ENCODE results near the gene RBPJL. TPM values are rescaled to one million over a fixed set of nuclear protein-coding genes. Genes with fewer than 3 reads are reported as not detected.

Gene RBPJL
- total and polyA plus RNA-seq, 2 of the 13 experiments (the other 11 are each of a cell fraction or from before 2014, with no cell fraction given), result not detected

- DNase-seq (ENCODE audit: low spot score) (no peak), FAIRE-seq (no peak), ATAC-seq (peak; percentile 9; the same call in 2 of the 3 replicates)
- no TSS peak for BruUV-seq (replicated peaks)
- CTCF ChIA-PET (ENCODE audit: low intra/inter-chr PET ratio, low total read pairs), result interaction anchor here (1.0 to 2.0 kb wide), 5 partner anchors 60 to 379 kb away, joined by 3 to 18 read pairs (median 8); no protein-coding TSS in a partner anchor
- Histone ChIP-seq H3K4me1 (ENCODE audit: insufficient read depth, low read length) (peaks cover 16% of the 10 kb centered on the region; the same call in 1 of the 2 replicates), H3K4me3 (replicated peaks in 1 of 3; ENCODE audit: insufficient read depth in 1 of 3, low read depth in 2 of 3, low read length in 3 of 3) (no peak overlapping the region), H3K27ac (ENCODE audit: extremely low read length, insufficient read depth, low read length) (no peak overlapping the region), H4K20me1 (ENCODE audit: insufficient read depth, low read length) (no peaks in the 10 kb centered on the region), H3K4me2 (ENCODE audit: low read depth, low read length) (peak overlapping the region; percentile 6; the same call in 1 of the 2 replicates), H3K36me3 (replicated peaks in 1 of 2; ENCODE audit: control insufficient read depth in 1 of 2, insufficient read depth in 2 of 2, low read length in 2 of 2) (no peaks in the 10 kb centered on the region), H3K27me3 (ENCODE audit: control insufficient read depth in 1 of 2, insufficient read depth in 2 of 2, low read length in 2 of 2) (peaks cover 4 to 64% of the 10 kb centered on the region in 2 experiments; a peak in 4 of 5 replicates), H3K9me3 (ENCODE audit: low read length) (no peaks in the 10 kb centered on the region), H2AFZ (ENCODE audit: low read length) (peak overlapping the region; percentile 5), H3K79me2 (ENCODE audit: insufficient read depth, low read length) (no peaks in the 10 kb centered on the region), H3K9ac (ENCODE audit: insufficient read depth, low read depth, low read length) (no peak overlapping the region)
- POLR2A ChIA-PET, result interaction anchor here (0.7 to 1.2 kb wide), 2 partner anchors 73 to 145 kb away, joined by 3 to 4 read pairs; partner anchors contain the start of gene SYS1
- intact Hi-C loops (cut with micrococcal nuclease; ENCODE audit: unreplicated experiment) (loop anchor here (2.0 to 5.0 kb wide), 2 partner anchors 153 to 279 kb away; no protein-coding TSS in a partner anchor), in situ Hi-C loops (cut with HindIII; ENCODE audit: extremely low pct_ligation_motif_present, low pct_unique_long_range_greater_than_20kb) (loop anchor here (10.0 kb wide), 1 partner anchor 275 kb away; no protein-coding TSS in a partner anchor)
- 6% methylated on average over 13 of the region's 13 CpGs for WGBS (ENCODE audit: low lambda C conversion rate)
- TF ChIP-seq, protein P1, sequence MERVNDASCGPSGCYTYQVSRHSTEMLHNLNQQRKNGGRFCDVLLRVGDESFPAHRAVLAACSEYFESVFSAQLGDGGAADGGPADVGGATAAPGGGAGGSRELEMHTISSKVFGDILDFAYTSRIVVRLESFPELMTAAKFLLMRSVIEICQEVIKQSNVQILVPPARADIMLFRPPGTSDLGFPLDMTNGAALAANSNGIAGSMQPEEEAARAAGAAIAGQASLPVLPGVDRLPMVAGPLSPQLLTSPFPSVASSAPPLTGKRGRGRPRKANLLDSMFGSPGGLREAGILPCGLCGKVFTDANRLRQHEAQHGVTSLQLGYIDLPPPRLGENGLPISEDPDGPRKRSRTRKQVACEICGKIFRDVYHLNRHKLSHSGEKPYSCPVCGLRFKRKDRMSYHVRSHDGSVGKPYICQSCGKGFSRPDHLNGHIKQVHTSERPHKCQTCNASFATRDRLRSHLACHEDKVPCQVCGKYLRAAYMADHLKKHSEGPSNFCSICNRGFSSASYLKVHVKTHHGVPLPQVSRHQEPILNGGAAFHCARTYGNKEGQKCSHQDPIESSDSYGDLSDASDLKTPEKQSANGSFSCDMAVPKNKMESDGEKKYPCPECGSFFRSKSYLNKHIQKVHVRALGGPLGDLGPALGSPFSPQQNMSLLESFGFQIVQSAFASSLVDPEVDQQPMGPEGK (CRISPR knock-in tag; IDR thresholded peaks at IDR 0.05), result no peak
- TF ChIP-seq KLF12 (CRISPR knock-in tag; IDR thresholded peaks at IDR 0.05; ENCODE audit: borderline replicate concordance), result 0 out of 2 replicates have a peak, but pooled peaks have one; percentile 46
- TF ChIP-seq HMGA1 (CRISPR knock-in tag; conservative IDR thresholded peaks at IDR 0.05), result no peak
- TF ChIP-seq YEATS4 (CRISPR knock-in tag; IDR thresholded peaks at IDR 0.05; ENCODE audit: borderline replicate concordance), result peak; percentile 31; the same call in 1 of the 2 replicates
- no peak for TF ChIP-seq ZNF639 (CRISPR knock-in tag; conservative IDR thresholded peaks at IDR 0.05)
Observed at GRCh38 chr20:45289942-45290676, 16.5 kb upstream of the RBPJL start.

All from HepG2 (cell line).